Measurements from ENCODE around the gene NKD2.
"Not testable (repeated sequence)": the region's sequence is repeated elsewhere in the genome, so short reads cannot be mapped to it uniquely, and the experiment has no call there.

Gene NKD2, protein sequence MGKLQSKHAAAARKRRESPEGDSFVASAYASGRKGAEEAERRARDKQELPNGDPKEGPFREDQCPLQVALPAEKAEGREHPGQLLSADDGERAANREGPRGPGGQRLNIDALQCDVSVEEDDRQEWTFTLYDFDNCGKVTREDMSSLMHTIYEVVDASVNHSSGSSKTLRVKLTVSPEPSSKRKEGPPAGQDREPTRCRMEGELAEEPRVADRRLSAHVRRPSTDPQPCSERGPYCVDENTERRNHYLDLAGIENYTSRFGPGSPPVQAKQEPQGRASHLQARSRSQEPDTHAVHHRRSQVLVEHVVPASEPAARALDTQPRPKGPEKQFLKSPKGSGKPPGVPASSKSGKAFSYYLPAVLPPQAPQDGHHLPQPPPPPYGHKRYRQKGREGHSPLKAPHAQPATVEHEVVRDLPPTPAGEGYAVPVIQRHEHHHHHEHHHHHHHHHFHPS

DNA sequence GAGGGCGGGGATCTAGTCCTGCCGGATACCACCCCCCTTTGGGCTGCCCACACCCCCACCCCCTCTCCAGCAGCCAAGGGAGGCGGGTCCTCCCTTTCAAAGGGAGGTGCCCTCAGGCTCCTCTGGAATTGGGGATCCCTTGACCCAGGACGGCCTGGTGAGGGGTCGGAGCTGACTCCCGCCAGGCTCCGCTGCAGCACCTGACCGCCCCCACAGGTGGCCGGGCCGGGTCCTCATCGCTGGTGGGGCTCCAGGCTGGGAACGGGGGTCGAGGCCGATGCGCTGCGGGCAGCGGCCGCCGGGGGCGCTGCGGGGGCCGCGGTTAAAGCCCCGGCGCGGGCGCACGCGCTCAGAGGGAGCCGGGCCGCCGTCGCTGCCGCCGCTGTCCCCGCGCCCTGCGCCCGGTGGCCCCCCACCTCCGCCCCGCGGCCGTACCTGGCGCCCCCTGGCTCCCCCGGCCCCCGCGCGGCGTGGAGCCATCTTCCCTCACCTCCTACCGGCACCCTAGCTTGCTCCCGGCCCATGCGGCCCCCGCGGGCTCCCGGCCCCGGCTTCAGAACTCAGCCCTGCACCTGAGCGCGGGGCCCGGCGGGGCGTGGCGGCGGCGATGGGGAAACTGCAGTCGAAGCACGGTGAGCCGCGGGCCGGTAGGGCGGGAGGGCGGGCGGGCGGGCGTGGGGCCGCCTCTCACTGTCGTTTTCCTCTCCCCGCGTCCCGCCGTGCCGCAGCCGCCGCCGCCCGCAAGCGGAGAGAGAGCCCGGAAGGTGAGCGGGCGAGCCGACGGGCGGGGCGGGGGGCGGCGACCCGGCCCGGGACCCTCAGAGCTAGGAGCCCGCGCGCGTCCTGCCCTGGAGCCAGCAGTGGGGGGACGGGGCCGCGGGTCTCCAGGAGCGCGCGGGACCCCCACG lies at the start of gene NKD2:
Gene NKD2, plus strand, starts transcription at position 352 of the 908 bp plus-strand sequence. Its CDS starts 256 bp downstream, at position 608.
- peak; percentile 84 for DNase-seq (ENCODE audit: low spot score)

DNA sequence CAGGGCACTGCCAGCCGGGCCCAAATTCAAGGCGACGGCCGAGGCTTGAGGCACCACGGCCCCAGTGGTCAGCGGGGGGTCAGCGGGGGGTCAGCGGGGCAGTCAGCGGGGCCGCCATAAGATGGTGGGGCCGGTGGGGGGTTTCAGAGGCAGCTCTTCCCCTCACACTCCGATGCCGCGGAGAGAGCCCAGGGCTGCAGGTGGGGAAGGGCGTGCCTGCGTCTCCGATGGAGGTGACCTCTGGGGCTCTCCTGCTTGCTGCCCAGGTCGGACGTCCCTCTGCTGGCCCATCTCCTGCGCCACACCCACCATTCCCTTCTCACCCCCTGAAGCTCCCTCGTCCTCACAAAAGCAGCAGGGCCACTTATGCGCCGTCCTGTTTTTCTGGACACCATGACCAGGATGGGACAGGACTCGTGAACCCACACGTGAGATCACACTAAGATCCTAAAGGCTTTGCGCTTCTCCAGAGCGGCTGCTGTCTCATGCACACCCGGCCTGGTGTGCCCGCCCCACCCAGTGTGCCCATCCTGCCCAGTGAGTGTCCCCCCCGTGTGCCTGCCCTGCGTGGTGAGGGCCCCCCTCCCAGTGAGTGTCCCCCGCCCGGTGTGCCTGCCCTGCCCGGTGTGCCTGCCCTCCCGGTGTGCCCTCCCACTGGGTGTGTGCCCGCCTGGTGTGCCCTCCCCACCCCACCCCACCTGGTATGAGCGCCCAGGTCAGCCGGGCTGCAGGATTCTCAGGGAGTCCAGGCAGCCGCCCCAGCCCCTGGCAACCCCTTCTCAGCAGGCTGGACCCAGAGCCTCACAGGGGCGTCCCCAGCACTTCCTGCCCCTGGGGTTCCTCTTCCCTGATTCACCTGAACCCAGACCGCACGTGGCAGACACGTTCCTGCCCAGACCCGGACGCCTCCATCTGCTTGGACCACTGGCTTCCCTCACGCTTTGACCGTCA lies 48.7 kb upstream of the NKD2 start:
- no peak for DNase-seq (ENCODE audit: low spot score)

DNA sequence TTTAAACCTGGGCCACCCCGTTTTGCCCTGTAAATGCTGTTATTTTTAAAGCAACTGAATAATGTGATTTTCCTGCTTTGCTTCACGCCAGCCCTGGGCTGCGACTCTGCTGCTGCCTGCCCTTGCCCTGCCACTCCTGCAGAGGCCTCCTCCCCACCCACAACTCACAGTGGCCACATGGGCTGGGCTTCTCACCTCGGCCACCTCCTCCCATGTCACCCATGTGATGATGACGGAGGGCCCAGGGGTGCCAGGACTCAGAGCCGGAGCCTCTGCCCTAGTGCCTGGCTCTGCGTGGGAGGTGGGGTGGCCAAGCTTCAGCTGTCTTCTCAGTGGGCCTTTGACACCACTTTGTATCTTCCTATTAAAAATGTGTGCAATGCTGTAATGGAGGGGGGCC lies 48.1 kb upstream of the NKD2 start:
- no peak for DNase-seq (ENCODE audit: low spot score)

DNA sequence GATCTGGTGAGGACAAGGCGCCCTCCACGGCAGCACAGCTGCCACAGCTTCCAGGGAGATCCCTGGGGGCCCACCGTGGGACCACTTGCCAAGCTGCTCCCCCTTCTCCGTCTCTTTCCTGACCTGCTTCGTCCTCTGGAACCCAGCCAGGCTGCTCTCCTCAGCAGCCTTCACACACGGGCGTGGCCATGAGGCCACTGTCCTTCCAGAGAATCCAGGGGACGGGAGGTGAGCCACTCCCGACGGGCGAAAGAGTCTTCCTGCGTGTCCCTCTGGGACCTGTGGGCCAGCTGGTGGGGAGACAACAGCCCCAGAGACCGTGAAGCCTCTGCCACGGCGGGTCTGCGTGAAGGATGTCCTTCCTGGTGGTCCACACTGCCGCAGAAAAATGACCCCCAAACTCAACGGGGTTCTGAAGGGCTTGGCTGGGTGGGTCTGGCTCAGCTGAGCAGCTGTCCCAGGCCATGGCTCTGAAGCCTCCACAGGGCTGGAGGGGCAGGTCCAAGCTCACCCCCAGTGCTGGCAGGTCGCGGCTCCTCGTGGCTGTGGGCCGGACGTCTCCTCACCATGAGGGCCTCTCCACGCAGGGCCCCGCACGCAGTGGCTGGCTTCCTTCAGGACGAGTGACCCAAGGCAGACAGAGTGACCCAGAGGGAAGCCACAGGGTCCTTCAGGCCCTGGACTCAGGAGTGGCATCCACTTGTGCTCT lies 47.4 kb upstream of the NKD2 start:
- DNase-seq (ENCODE audit: low spot score): no peak

DNA sequence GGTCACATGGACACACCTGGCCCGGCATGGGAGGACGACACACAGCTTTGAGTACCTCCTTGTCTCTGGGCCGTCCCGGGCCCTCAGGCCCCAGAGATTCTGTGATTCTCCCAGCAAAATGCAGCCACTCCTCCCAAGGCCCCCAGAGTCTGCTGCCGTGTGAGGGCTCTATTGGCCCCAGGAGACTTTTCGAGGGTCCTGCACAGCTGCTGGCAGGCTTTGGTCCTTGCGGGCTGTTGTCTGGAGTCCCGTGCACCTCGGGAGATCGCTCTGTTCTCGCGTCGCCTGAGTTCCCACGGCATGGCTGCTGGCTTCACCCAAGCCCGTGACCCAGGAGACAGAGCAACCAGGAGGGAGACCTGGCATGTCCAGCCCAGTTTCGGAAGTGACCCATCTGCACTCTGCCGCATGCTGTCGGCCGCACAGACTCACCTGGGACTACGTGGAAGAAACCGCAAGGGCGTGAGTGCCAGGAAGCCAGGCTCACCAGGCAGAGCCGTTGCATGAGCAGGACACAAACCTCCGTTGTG lies 46.8 kb upstream of the NKD2 start:
- DNase-seq (ENCODE audit: low spot score): no peak

DNA sequence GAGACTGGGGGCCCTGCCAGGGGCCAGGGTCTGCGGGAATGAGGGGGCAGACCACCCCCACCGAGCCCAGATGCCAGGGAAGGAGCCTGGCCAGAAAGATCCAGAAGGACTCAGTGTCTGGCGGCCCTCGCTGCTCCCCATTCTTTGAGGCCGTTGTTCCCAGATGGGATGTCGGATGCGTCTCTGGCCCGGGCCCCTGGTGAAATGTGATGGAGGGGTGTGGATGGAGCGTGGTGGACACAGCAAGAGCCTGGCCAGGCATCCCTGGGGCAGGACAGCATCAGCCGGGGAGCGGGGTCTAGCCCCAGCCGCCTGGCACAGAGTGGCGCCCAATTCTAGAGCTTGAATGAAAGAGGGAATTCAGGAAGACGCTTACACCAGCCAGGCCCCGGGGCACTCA lies 46.2 kb upstream of the NKD2 start:
- DNase-seq (ENCODE audit: low spot score): no peak

DNA sequence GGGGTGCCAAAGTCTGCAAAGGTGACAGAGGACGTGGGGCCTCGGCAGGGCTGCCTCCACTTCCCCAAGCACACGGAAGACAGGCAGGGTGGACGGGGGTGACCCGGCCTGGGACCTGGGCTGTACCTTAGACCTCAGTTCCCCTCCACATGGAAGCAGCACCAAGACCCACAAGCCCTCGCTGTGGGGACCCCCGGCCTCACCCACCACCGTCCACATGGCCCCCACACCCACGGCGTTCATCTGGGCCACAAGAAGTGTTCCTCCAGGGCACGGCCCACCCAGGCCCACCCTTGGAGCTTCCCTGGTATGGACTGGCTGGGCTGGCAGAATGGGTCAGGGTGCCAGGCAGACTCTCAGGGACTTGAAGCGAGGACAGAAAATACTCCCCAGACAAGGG lies 45.8 kb upstream of the NKD2 start:
- DNase-seq (ENCODE audit: low spot score): no peak

DNA sequence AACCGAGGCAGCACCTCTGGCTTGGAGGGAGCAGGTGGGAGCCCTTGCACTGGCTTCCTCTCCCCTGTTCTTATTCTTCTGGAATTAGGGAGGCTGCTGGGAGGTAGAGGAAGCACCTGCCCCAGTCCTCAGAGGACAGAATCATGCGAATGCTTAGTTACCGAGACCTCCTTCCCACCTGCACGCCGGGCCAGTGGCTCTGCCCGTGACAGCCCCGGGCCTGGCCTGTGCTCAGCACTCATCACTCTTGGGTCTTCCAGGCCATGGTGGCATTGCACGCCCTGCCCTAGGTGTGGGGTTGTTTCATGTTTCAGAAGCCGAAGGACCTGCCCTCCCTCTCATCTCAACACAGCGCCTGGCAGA lies 45.3 kb upstream of the NKD2 start:
- DNase-seq (ENCODE audit: low spot score): no peak

DNA sequence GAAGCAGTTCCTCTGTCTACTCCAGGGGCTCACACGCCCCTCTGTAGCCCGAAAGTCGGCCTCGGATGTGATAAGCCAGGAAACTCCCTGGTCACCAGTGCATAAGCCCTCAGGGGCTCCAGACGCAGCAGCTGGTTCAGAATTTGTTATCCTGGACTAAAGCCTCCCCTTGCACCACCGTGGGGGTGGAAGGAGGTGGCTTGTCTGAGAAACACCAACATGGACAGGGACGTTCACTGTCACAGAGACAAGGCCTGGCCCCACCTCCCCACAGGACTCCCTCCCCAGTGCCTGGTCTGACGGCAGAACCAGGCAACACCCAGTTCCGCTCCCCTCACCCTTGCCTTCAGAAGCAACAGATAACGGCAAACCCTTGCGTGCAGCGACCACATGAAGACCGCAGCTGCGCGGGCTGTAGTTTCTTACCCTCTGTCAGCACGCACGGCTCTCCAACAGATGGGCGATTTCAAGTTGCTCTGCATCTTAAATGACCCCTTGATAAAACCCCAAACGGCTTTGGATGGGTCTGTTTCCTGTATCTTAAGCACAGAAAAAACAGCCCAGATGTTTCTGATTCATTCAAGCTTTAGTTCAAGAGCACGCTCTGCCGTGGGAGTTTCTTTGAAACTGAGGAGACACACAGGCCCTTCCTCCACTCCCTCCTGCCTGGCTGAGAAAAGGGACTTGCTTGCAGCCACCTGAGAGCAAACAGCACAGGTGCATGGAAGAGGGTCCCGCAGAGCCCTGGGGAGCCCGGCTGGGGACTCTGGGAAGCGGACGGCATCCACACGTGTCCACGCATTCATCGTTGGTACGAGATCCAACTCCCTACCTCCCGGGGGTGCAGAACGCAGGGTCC lies 44.7 kb upstream of the NKD2 start:
- DNase-seq (ENCODE audit: low spot score): no peak

DNA sequence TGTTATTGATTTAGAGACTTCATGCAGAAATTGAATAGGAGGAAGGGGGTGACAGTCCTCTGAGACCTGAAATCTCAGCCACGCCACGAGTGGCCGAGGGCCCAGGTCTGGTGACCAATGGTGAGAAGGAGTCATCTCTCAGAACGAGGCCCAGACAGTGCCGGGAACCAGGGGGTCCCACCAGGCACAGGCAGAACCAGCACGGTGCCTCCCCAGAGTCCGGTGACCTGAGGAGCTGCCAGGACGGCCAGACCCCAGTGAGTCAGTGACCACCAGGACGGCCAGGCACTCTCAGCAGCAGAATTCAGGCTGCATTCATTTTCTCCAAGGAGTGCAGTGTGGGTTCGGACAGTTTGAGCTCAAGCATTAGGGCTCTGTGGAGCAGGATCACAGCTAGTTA lies 43.8 kb upstream of the NKD2 start:
- no peak for DNase-seq (ENCODE audit: low spot score)

DNA sequence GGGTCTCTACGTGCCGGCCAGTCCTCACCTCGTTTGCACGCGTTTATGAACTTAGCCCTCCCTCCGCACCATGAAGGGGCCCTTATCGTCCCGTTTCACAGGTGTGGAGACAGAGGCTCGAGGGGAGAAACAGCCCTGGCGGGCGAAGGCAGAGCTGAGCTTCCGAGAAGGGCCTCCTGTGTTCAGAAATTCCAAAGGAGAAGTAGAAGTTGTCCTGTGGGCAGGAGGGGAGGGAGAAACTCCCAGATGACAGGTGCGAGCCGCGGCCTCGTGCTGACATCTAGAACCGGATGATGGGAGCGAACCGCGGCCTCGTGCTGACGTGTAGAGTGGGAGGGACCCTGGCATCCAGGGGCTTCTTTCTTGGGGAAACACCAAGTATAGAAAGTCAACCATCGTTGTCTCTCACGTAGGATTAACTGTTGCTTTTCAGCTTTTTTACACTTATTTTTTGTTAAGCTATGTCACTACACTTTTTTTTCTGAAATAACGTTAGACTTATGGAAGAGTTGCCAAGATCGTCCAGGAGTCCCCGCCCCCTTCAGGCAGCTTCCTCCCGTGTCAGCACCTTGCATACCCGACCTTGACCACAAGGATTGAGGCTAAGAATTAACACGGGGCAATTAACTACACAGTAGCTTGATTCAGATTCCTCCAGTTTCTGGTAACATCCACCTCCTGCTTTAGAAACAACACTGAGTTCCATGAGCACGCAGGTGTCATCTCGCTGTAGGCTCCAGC lies 42.8 kb upstream of the NKD2 start:
- DNase-seq (ENCODE audit: low spot score): no peak

DNA sequence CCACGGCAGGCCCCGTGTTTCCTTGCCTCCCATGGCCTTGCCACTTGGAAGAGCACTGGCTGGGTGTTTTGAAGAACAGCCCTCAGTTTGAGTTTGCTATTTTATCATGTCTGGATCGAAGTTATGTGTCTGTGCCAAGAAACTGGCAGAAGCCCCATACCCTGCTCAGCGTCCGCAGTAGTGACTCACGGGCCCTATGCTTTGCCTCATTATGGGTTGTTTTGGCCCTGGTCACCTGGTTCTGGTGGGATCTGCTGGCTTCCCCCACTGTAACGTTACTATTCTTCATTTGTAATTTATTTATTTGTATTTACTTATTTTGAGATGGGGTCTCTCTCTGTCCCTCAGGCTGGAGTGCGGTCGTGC lies 42.3 kb upstream of the NKD2 start:
- no peak for DNase-seq (ENCODE audit: low spot score)

DNA sequence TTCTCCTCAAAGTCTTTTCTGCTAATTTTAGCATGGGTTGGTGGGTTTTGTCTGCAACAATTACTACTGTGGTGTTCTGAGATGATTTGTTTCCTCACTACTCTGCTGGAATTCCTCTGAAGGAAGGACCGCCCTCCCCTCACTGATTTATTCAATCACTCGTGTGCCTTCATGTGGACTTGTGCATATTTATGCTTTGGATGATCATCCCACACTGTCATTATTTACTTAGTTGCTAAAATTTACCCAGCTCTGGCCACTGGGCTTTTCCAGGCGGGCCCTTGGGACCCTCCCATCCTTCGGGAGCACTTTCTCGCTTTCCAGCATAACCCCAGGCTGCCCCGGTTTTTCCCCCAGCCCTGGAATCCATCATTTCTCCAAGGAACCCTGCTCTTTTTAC lies 41.7 kb upstream of the NKD2 start:
- DNase-seq (ENCODE audit: low spot score): no peak

DNA sequence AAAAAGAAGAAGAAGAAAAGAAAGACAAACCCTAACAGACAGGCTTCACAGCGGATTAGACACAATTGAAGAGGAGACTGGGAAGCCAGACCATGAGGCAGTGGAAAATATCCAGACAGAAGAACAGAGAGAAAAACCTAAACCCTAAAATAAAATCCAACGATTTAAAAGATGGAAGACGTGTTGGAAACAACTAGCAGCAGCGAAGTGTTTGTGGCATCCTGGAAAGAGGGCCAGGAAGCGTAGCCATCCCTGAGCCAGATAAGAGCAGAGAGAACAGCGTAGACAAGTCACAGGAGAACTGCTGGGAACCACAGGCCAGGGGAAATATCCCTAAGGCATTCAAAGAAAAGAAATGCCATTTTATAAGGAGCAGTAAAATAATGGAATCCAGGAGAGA lies 39.7 kb upstream of the NKD2 start:
- no peak for DNase-seq (ENCODE audit: low spot score)

DNA sequence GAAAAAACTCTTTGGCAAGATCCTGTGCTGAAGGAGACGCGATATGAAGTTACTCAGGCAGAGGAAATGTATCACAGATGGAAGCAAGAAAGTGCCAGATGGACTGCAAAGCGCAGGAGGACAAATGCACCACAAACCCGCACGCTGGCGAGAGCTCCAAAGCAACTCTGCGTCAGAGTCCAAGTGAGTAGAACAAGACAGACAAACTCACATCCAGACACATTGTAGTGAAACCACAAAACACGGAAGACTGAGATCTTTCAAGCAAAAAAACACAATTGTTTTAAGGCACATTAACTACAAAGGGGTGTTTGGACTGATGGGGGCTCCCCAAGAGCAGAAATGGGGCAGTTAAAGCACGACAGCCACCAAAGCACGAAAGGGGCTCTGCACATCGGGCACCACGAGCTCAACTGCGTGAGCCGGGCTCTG lies 39.2 kb upstream of the NKD2 start:
- no peak for DNase-seq (ENCODE audit: low spot score)

DNA sequence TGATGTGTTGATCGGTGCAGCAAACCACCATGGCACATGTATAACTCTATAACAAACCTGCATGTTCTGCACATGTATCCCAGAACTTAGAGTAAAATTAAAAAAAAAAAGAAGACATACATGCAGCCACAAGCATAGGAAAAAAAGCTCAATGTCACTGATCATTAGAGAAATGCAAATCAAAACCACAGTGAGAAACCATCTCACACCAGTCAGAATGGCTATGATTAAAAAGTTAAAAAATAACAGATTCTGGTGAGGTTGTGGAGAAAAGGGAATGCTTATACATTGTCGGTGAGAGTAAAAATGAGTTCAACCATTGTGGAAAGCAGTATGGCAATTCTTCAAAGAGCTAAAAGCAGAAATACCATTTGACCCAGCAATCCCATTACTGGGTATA lies 36.0 kb upstream of the NKD2 start:
- not testable (repeated sequence) for DNase-seq (ENCODE audit: low spot score)

DNA sequence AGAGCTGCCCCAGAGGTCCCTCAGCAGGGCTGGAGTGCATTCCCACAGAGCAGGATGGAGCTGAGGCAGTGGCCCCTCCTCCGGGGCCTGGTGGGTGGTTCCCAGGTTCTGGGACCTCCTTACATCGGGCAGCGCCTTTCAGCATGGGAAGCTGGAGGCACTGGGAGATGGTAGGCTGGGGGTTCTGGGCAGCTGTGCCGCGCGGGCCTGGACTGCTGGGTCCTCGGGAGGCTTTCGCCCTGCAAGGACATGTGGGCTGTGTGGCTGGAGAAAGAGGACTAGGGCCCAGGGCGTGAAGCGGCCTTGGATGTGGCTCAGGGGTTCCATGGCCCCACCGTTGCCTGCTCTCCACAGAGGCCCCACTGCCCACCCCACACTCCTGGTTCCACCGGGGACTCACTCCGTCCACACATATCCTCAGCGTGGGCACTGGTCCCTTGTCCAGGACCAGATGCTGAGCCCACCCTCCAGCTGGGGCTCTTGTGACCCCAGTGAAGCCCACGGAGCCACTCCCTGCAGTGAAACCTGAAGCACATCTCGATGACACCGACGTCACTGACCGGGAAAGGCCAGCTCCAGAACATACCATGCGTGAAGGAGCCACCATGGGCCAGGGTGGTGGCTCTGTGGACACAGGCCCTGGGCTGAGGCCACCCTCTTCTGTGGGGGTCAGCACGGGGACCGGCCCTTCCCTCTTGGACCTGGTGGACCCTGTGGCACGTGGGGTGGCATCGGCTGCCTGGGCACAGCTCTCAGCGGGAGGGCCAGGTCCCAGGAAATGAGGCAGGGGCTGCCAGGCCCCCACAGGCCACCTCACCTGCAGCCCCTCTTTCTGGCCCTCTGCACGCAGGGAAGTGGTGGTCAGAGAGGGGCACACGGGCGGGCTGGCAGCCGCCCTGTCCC lies 31.5 kb upstream of the NKD2 start:
- DNase-seq (ENCODE audit: low spot score): no peak

DNA sequence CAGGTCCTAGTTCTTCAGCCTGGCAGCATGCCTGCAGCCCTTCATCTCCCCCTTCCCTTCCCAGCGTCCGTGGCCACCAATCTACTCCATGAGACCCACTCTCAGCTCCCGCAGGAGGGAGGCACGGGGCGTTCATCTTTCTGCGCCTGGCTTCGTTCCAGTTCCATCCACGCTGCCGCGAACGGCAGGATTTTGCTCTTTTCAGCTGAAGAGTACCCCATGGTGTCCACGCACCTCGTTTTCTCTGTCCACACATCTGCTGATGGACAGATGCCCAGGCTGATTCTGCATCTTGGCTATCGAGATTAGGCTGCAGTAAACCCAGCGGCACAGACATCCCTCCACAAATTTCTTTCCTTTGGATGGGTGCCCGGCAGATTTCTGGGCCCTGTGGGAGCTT lies 30.5 kb upstream of the NKD2 start:
- no peak for DNase-seq (ENCODE audit: low spot score)
